OCI-LY3 (cell line): Measurements from ENCODE around the gene OR6S1.
"Not testable (repeated sequence)": the region's sequence is repeated elsewhere in the genome, so short reads cannot be mapped to it uniquely, and the experiment has no call there.

Experiments used
- H2AFZ ChIP-seq: fragments of 200-600, 300-600 bp; shearing (Covaris generic); 2 replicates; pipeline ENCODE4 v1.6.0; 2014; ENCODE audit warnings: antibody characterized with exemption, low read depth, low read length
- H3K27ac ChIP-seq: fragments of 200-600, 300-600 bp; sonication (generic); 2 replicates; pipeline ENCODE4 v1.5.1; 2014; ENCODE audit warnings: mild to moderate bottlenecking, low read length, moderate library complexity, mixed read lengths
- H3K27me3 ChIP-seq: fragments of 200-600, 300-600 bp; sonication (generic); 2 replicates; pipeline ENCODE4 v1.6.1; 2014; ENCODE audit warnings: low read depth, low read length, mixed read lengths
- H3K36me3 ChIP-seq: fragments of 200-600, 300-600 bp; sonication (generic); replicated peaks from 2 replicates; pipeline ENCODE3; 2014; ENCODE audit warnings: low read depth, low read length, mixed read lengths
- H3K4me1 ChIP-seq: fragments of 300-600, 200-600 bp; sonication (generic); 2 replicates; pipeline ENCODE4 v1.6.1; 2014; ENCODE audit warnings: low read length, mixed read lengths
- H3K4me2 ChIP-seq: fragments of 200-600, 300-600 bp; sonication (generic); 2 replicates; pipeline ENCODE4 v1.6.1; 2014; ENCODE audit warnings: low read length, mixed read lengths
- H3K4me3 ChIP-seq: fragments of 300-600, 200-600 bp; sonication (generic); 2 replicates; pipeline ENCODE4 v1.5.1; 2014; ENCODE audit warnings: antibody characterized with exemption, mild to moderate bottlenecking, low read length, moderate library complexity
- H3K79me2 ChIP-seq: fragments of 300-600, 200-600 bp; shearing (Covaris generic); 2 replicates; pipeline ENCODE4 v1.6.1; 2014; ENCODE audit warnings: mild to moderate bottlenecking, low read length, mixed read lengths
- H3K9ac ChIP-seq: fragments of 300-600, 200-600 bp; shearing (Covaris generic); 2 replicates; pipeline ENCODE4 v1.6.0; 2014; ENCODE audit warnings: mild to moderate bottlenecking, low read length, moderate library complexity
- H3K9me3 ChIP-seq: fragments of 200-600, 300-600 bp; shearing (Covaris generic); 2 replicates; pipeline ENCODE4 v1.6.1; 2014; ENCODE audit warnings: low read length, mixed read lengths; ENCODE audit not compliant: insufficient read depth
- H4K20me1 ChIP-seq: fragments of 200-600, 300-600 bp; sonication (generic); 2 replicates; pipeline ENCODE4 v1.6.1; 2016; ENCODE audit warnings: low read length, mixed read lengths; ENCODE audit not compliant: insufficient read depth
- CTCF ChIP-seq: fragments of 200-600, 300-600 bp; sonication (generic); IDR thresholded peaks from 2 replicates; pipeline ENCODE4 v1.5.1; 2014; ENCODE audit warnings: antibody characterized with exemption, low read length, low read depth
- EZH2phosphoT487 ChIP-seq: fragments of 200-600 bp; shearing (Covaris generic); IDR thresholded peaks from 2 replicates; pipeline ENCODE4 v1.6.1; 2018; ENCODE audit warnings: antibody characterized with exemption, mixed run types, low read depth

The OR6S1 gene

GRCh38 chr14:20644520-20644919, 3.0 kb upstream of the OR6S1 start:
- no peak overlapping the region for H3K27ac ChIP-seq
- no peaks in the 10 kb centered on the region for H4K20me1 ChIP-seq
- H3K9me3 ChIP-seq = no peaks in the 10 kb centered on the region
- H3K36me3 ChIP-seq = no peaks in the 10 kb centered on the region
- H3K79me2 ChIP-seq = no peaks in the 10 kb centered on the region
- no peak overlapping the region for H3K4me3 ChIP-seq
- no peaks in the 10 kb centered on the region for H3K4me1 ChIP-seq
- TF ChIP-seq CTCF (no peak), EZH2phosphoT487 (no peak)
- no peak overlapping the region for H3K9ac ChIP-seq
- H3K27me3 ChIP-seq = peaks cover 17% of the 10 kb centered on the region; the same call in 1 of the 2 replicates
- no peak overlapping the region for H3K4me2 ChIP-seq
- H2AFZ ChIP-seq = no peak overlapping the region

GRCh38 chr14:20642755-20643154, 1.3 kb upstream of the OR6S1 start:
- not testable (repeated sequence) for H3K9ac ChIP-seq, H2AFZ ChIP-seq, H3K36me3 ChIP-seq, H3K4me3 ChIP-seq, H3K79me2 ChIP-seq, H3K4me1 ChIP-seq, H3K27ac ChIP-seq, H3K4me2 ChIP-seq, H3K9me3 ChIP-seq, H4K20me1 ChIP-seq
- peaks cover 17% of the 10 kb centered on the region; the same call in 1 of the 2 replicates for H3K27me3 ChIP-seq

GRCh38 chr14:20642182-20642581, 691 bp upstream of the OR6S1 start:
- TF ChIP-seq EZH2phosphoT487 (no peak), CTCF (no peak)
- Histone ChIP-seq H3K27me3 (peaks cover 17% of the 10 kb centered on the region; the same call in 1 of the 2 replicates), H4K20me1 (no peaks in the 10 kb centered on the region), H2AFZ (no peak overlapping the region), H3K27ac (no peak overlapping the region), H3K79me2 (no peaks in the 10 kb centered on the region), H3K9ac (no peak overlapping the region), H3K4me3 (no peak overlapping the region), H3K4me2 (no peak overlapping the region), H3K9me3 (no peaks in the 10 kb centered on the region), H3K4me1 (no peaks in the 10 kb centered on the region), H3K36me3 (no peaks in the 10 kb centered on the region)

GRCh38 chr14:20632831-20633691, 8.4 kb downstream of the OR6S1 start:
- peak overlapping the region; percentile 83 for H3K4me3 ChIP-seq
- peak overlapping the region; percentile 72 for H3K9ac ChIP-seq
- peak overlapping the region; percentile 86 for H3K4me2 ChIP-seq
- peaks cover 8% of the 10 kb centered on the region; the same call in 1 of the 2 replicates for H3K4me1 ChIP-seq
- H3K27me3 ChIP-seq = peaks cover 13% of the 10 kb centered on the region
- no peaks in the 10 kb centered on the region for H4K20me1 ChIP-seq
- H3K36me3 ChIP-seq = no peaks in the 10 kb centered on the region
- no peaks in the 10 kb centered on the region for H3K79me2 ChIP-seq
- no peak for TF ChIP-seq EZH2phosphoT487
- no peak for TF ChIP-seq CTCF
- H3K27ac ChIP-seq = peak overlapping the region; percentile 30
- no peaks in the 10 kb centered on the region for H3K9me3 ChIP-seq
- H2AFZ ChIP-seq = peak overlapping the region; percentile 78; the same call in 1 of the 2 replicates
